HepG2 (cell line): ENCODE measurements around the gene OR8D4. TPM values are rescaled to one million over a fixed set of nuclear protein-coding genes. Genes with fewer than 3 reads are reported as not detected.

Experiments used
- ATAC-seq: fragments of 200-7000 bp; cut with Tn5 transposase; 3 replicates; pipeline ENCODE4 v1.9.1; 2020; ENCODE audit warnings: mild to moderate bottlenecking, moderate library complexity
- BruUV-seq: library from RNA; stranded (reverse); fragments of 400-500 nt; replicated peaks from 2 replicates; lab custom pipeline; 2021; lab: Mats Ljungman, UMichigan
- CTCF ChIA-PET: fragments of 300-600 bp; formaldehyde crosslinking; extraction: SDS; loops from one replicate; lab custom pipeline; 2021; ENCODE audit warnings: low total read pairs, inconsistent platforms, low intra/inter-chr PET ratio; lab: Yijun Ruan, JAX
- POLR2A ChIA-PET: fragments of 350-600 bp; sonication (Branson Sonifier 250); formaldehyde crosslinking; loops from one replicate; lab custom pipeline; 2020; ENCODE audit warnings: antibody characterized with exemption, inconsistent platforms; lab: Yijun Ruan, JAX
- DNase-seq: peaks from one replicate; pipeline ENCODE4 v3.0.0-alpha.2; 2015; ENCODE audit warnings: low spot score
- FAIRE-seq: peaks from 3 replicates; lab custom pipeline; 2011; peaks lifted over from hg19 to GRCh38; lab: Jason Lieb, UNC
- H2AFZ ChIP-seq: one replicate; pipeline ENCODE4 v1.6.1; 2011; ENCODE audit warnings: low read length, inconsistent platforms
- H3K27ac ChIP-seq: fragments of 300-600 bp; 3 replicates; pipeline ENCODE4 v1.8.0; 2011; ENCODE audit warnings: mixed run types, mild to moderate bottlenecking, mixed read lengths, low read length, inconsistent platforms; ENCODE audit not compliant: insufficient read depth; ENCODE audit errors: extremely low read length
- H3K27me3 ChIP-seq, 2 experiments: fragments of 200-600 bp in 1 of 2; 2 replicates in 1 of 2; 3 replicates in 1 of 2; pipeline versions ENCODE4 v1.6.0 to v1.8.0; 2011; ENCODE audit warnings: low read length in 2 of 2, mild to moderate bottlenecking in 2 of 2, moderate library complexity in 2 of 2, inconsistent platforms in 1 of 2; ENCODE audit not compliant: insufficient read depth in 2 of 2, control insufficient read depth in 1 of 2
- H3K36me3 ChIP-seq, 2 experiments: fragments of 200-600 bp in 1 of 2; replicated peaks in 1 of 2; 2 replicates in 1 of 2; 3 replicates in 1 of 2; pipeline versions ENCODE4 v1.5.1 to v1.8.0; 2011; ENCODE audit warnings: low read length in 2 of 2, inconsistent platforms in 1 of 2; ENCODE audit not compliant: insufficient read depth in 2 of 2, control insufficient read depth in 1 of 2
- H3K4me1 ChIP-seq: 2 replicates; pipeline ENCODE4 v1.5.1; 2012; ENCODE audit warnings: low read length, inconsistent platforms; ENCODE audit not compliant: insufficient read depth
- H3K4me2 ChIP-seq: 2 replicates; pipeline ENCODE4 v1.6.0; 2011; ENCODE audit warnings: low read depth, low read length, inconsistent platforms
- H3K4me3 ChIP-seq, 3 experiments: fragments of 200-600 bp in 1 of 3; sonication (generic), shearing (Covaris generic) in 1 of 3; replicated peaks in 1 of 3; 2 replicates each; pipeline ENCODE4 v1.5.1; 2011 to 2016; ENCODE audit warnings: low read length in 3 of 3, inconsistent platforms in 2 of 3, low read depth in 2 of 3, mild to moderate bottlenecking in 2 of 3, control low read depth in 1 of 3, mixed read lengths in 1 of 3; ENCODE audit not compliant: insufficient read depth in 1 of 3
- H3K79me2 ChIP-seq: one replicate; pipeline ENCODE4 v1.6.1; 2011; ENCODE audit warnings: low read length, inconsistent platforms; ENCODE audit not compliant: insufficient read depth
- H3K9ac ChIP-seq: 2 replicates; pipeline ENCODE4 v1.6.0; 2011; ENCODE audit warnings: mild to moderate bottlenecking, low read depth, low read length, inconsistent platforms; ENCODE audit not compliant: insufficient read depth
- H3K9me3 ChIP-seq: 2 replicates; pipeline ENCODE4 v1.5.1; 2012; ENCODE audit warnings: mild to moderate bottlenecking, low read length
- H4K20me1 ChIP-seq: 2 replicates; pipeline ENCODE4 v1.6.0; 2011; ENCODE audit warnings: inconsistent platforms, mild to moderate bottlenecking, low read length, moderate library complexity; ENCODE audit not compliant: insufficient read depth
- BCLAF1 ChIP-seq: fragments of 450-650 bp; IDR thresholded peaks from 2 replicates; pipeline ENCODE4 v1.6.1; 2017; ENCODE audit warnings: mild to moderate bottlenecking
- DMAP1 ChIP-seq: IDR thresholded peaks from 2 replicates; pipeline ENCODE4 v1.6.1; 2016
- EZH2 ChIP-seq: conservative IDR thresholded peaks from 2 replicates; pipeline ENCODE4 v1.6.1; 2012; ENCODE audit warnings: mild to moderate bottlenecking, low read depth, low read length, moderate library complexity
- IRF2 ChIP-seq: IDR thresholded peaks from 2 replicates; pipeline ENCODE4 v1.6.1; 2018; ENCODE audit warnings: missing genetic modification reagents, missing compliant biosample characterization
- TBX2 ChIP-seq: sonication (generic); formaldehyde crosslinking; IDR thresholded peaks from 2 replicates; pipeline ENCODE4 v1.5.0; 2020; ENCODE audit warnings: missing genetic modification reagents, mild to moderate bottlenecking, borderline replicate concordance
- ZNF20 ChIP-seq: sonication (generic); formaldehyde crosslinking; IDR thresholded peaks from 2 replicates; pipeline ENCODE4 v1.4.0; 2020; ENCODE audit warnings: mild to moderate bottlenecking, moderate library complexity, missing genetic modification reagents
- ZNF589 ChIP-seq: sonication (generic); formaldehyde crosslinking; conservative IDR thresholded peaks from 2 replicates; pipeline ENCODE4 v1.8.0; 2022; ENCODE audit warnings: mild to moderate bottlenecking, moderate library complexity, missing genetic modification reagents
- ZNF703 ChIP-seq: sonication (generic); formaldehyde crosslinking; IDR thresholded peaks from 2 replicates; pipeline ENCODE4 v1.5.1; 2020; ENCODE audit warnings: missing genetic modification reagents, mild to moderate bottlenecking, moderate library complexity, borderline replicate concordance
- WGBS: methylation state at CpG from one replicate; pipeline ENCODE4 v1.1.6; 2017; ENCODE audit warnings: low lambda C conversion rate; 5-methylcytosine and 5-hydroxymethylcytosine counted together
- in situ Hi-C: cut with HindIII; loops from 2 replicates; pipeline ENCODE4 v1.10.0; 2017; ENCODE audit warnings: low pct_unique_long_range_greater_than_20kb; ENCODE audit not compliant: extremely low pct_ligation_motif_present
- intact Hi-C: fragments of 100-400 bp; cut with micrococcal nuclease; formaldehyde crosslinking; loops from one replicate; pipeline ENCODE4 v1.10.0; 2022; ENCODE audit not compliant: unreplicated experiment
- polyA plus RNA-seq, 8 experiments: library from polyadenylated mRNA; depleted of rRNA in 3 of 8; stranded (reverse) in 7 of 8; unstranded in 1 of 8; fragments of >200 nt; fragmentation: Illumina TruSeq in 4 of 8; extraction: Trizol in 4 of 8; gene quantifications; 2 replicates each; pipeline versions ENCODE4 v1.2.1 to v1.2.3, GENCODE V29; 2011 to 2016; ENCODE audit warnings: low read depth in 4 of 8, missing spikeins in 1 of 8, mixed read lengths in 1 of 8; ENCODE audit not compliant: insufficient read depth in 1 of 8
- total RNA-seq, 5 experiments: library from RNA; depleted of rRNA; stranded (reverse); fragments of >200 nt; fragmentation: Illumina TruSeq; extraction: Trizol; gene quantifications; 2 replicates each; pipeline ENCODE4 v1.2.3, GENCODE V29; 2016; ENCODE audit warnings: low read depth in 1 of 5
- TF ChIP-seq, protein P1 (sequence below), 2 experiments: fragments of 450-650 bp in 1 of 2; sonication (generic) in 1 of 2; formaldehyde crosslinking; IDR thresholded peaks; 2 replicates each; pipeline versions ENCODE4 v1.5.0 to v1.8.0; 2020 to 2022; ENCODE audit warnings: mild to moderate bottlenecking in 1 of 2, missing genetic modification reagents in 1 of 2

OR8D4 gene
- total and polyA plus RNA-seq, 2 of the 13 experiments (the other 11 are each of a cell fraction or from before 2014, with no cell fraction given): not detected

- no peaks in the 10 kb centered on the region for H3K4me1 ChIP-seq
- BruUV-seq: no TSS peak
- intact Hi-C loops: no loop called here
- no peaks in the 10 kb centered on the region for H3K79me2 ChIP-seq
- no peak for DNase-seq
- H3K4me3 ChIP-seq: no peak overlapping the region
- WGBS: 0% methylated on average over 1 of the region's 1 CpG
- TF ChIP-seq TBX2 (no peak), DMAP1 (no peak), IRF2 (CRISPR knock-in tag) (no peak), BCLAF1 (no peak), ZNF703 (CRISPR knock-in tag) (no peak), ZNF589 (CRISPR knock-in tag) (no peak), EZH2 (no peak), ZNF20 (CRISPR knock-in tag) (no peak)
- TF ChIP-seq, protein P1, sequence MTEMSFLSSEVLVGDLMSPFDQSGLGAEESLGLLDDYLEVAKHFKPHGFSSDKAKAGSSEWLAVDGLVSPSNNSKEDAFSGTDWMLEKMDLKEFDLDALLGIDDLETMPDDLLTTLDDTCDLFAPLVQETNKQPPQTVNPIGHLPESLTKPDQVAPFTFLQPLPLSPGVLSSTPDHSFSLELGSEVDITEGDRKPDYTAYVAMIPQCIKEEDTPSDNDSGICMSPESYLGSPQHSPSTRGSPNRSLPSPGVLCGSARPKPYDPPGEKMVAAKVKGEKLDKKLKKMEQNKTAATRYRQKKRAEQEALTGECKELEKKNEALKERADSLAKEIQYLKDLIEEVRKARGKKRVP (CRISPR knock-in tag; IDR thresholded peaks at IDR 0.05): no peak
- no peak for FAIRE-seq
- H3K4me2 ChIP-seq: no peak overlapping the region
- H2AFZ ChIP-seq: no peak overlapping the region
- H3K36me3 ChIP-seq: no peaks in the 10 kb centered on the region
- in situ Hi-C loops: no loop called here
- H3K9ac ChIP-seq: no peak overlapping the region
- H3K27ac ChIP-seq: no peak overlapping the region
- no peak for ATAC-seq
- no peaks in the 10 kb centered on the region for H4K20me1 ChIP-seq
- ChIA-PET POLR2A (no interaction called here), CTCF (no interaction called here)
- no peaks in the 10 kb centered on the region for H3K27me3 ChIP-seq
- peaks cover 18% of the 10 kb centered on the region for H3K9me3 ChIP-seq
These were observed 43.2 kb downstream of the OR8D4 start for GRCh38 chr11:123945132-123945531.
